Measurements from ENCODE around the gene LTN1.

The LTN1 gene

GRCh38 chr21:28884976-28885852, 107.5 kb downstream of the LTN1 start:
- H3K4me2 ChIP-seq (ENCODE audit: low read depth, low read length, poor library complexity, severe bottlenecking) = peak overlapping the region; percentile 90
- no peaks in the 10 kb centered on the region for H3K9me2 ChIP-seq (replicated peaks; ENCODE audit: insufficient read depth, low read length)
- no peaks in the 10 kb centered on the region for H4K20me1 ChIP-seq (ENCODE audit: low read depth, low read length)
- H3K79me2 ChIP-seq (ENCODE audit: insufficient read depth, low read length) = no peaks in the 10 kb centered on the region; the same call in 1 of the 2 replicates
- TF ChIP-seq CTCF (IDR thresholded peaks at IDR 0.05; ENCODE audit: insufficient read depth, low read length, poor library complexity, severe bottlenecking) (no peak), EZH2phosphoT487 (conservative IDR thresholded peaks at IDR 0.05; ENCODE audit: low read length) (no peak)
- peak overlapping the region; percentile 74 for H3K4me3 ChIP-seq (ENCODE audit: insufficient read depth, low read length, poor library complexity, severe bottlenecking)
- H3K27ac ChIP-seq (ENCODE audit: low read depth, low read length) = peak overlapping the region; percentile 89
- H3K36me3 ChIP-seq (ENCODE audit: low read length) = peaks cover 11% of the 10 kb centered on the region
- no peaks in the 10 kb centered on the region for H3K9me3 ChIP-seq (ENCODE audit: insufficient read depth, low read length)
- peak overlapping the region; percentile 89 for H2AFZ ChIP-seq (ENCODE audit: low read depth, low read length, severe bottlenecking)
- peak overlapping the region; percentile 68 for H3K9ac ChIP-seq (ENCODE audit: low read length)
- peaks cover 14% of the 10 kb centered on the region; the same call in 1 of the 2 replicates for H3F3A ChIP-seq (ENCODE audit: insufficient read depth)
- no peaks in the 10 kb centered on the region for H3K27me3 ChIP-seq (ENCODE audit: low read length)

- Histone ChIP-seq H4K20me1 (ENCODE audit: low read depth, low read length) (no peaks in the 10 kb centered on the region), H3K27me3 (ENCODE audit: low read length) (no peaks in the 10 kb centered on the region), H3K79me2 (ENCODE audit: insufficient read depth, low read length) (no peaks in the 10 kb centered on the region; the same call in 1 of the 2 replicates), H2AFZ (ENCODE audit: low read depth, low read length, severe bottlenecking) (peak overlapping the region; percentile 89), H3F3A (ENCODE audit: insufficient read depth) (peaks cover 14% of the 10 kb centered on the region; the same call in 1 of the 2 replicates), H3K9ac (ENCODE audit: low read length) (peak overlapping the region; percentile 68), H3K36me3 (ENCODE audit: low read length) (peaks cover 18% of the 10 kb centered on the region), H3K9me2 (replicated peaks; ENCODE audit: insufficient read depth, low read length) (no peaks in the 10 kb centered on the region), H3K9me3 (ENCODE audit: insufficient read depth, low read length) (no peaks in the 10 kb centered on the region), H3K27ac (ENCODE audit: low read depth, low read length) (peak overlapping the region; percentile 89), H3K4me2 (ENCODE audit: low read depth, low read length, poor library complexity, severe bottlenecking) (peak overlapping the region; percentile 90), H3K4me3 (ENCODE audit: insufficient read depth, low read length, poor library complexity, severe bottlenecking) (peak overlapping the region; percentile 74)
- TF ChIP-seq EZH2phosphoT487 (conservative IDR thresholded peaks at IDR 0.05; ENCODE audit: low read length) (no peak), CTCF (IDR thresholded peaks at IDR 0.05; ENCODE audit: insufficient read depth, low read length, poor library complexity, severe bottlenecking) (no peak)
Measured at GRCh38 chr21:28884481-28884880, 108.2 kb downstream of the LTN1 start.

- H3K4me2 ChIP-seq (ENCODE audit: low read depth, low read length, poor library complexity, severe bottlenecking) = peak overlapping the region; percentile 90
- H3K9me2 ChIP-seq (replicated peaks; ENCODE audit: insufficient read depth, low read length) = no peaks in the 10 kb centered on the region
- H2AFZ ChIP-seq (ENCODE audit: low read depth, low read length, severe bottlenecking) = peak overlapping the region; percentile 89
- no peaks in the 10 kb centered on the region for H3K27me3 ChIP-seq (ENCODE audit: low read length)
- no peaks in the 10 kb centered on the region for H3K9me3 ChIP-seq (ENCODE audit: insufficient read depth, low read length)
- H3K79me2 ChIP-seq (ENCODE audit: insufficient read depth, low read length) = no peaks in the 10 kb centered on the region; the same call in 1 of the 2 replicates
- TF ChIP-seq EZH2phosphoT487 (conservative IDR thresholded peaks at IDR 0.05; ENCODE audit: low read length) (no peak), CTCF (IDR thresholded peaks at IDR 0.05; ENCODE audit: insufficient read depth, low read length, poor library complexity, severe bottlenecking) (no peak)
- H4K20me1 ChIP-seq (ENCODE audit: low read depth, low read length) = no peaks in the 10 kb centered on the region
- H3F3A ChIP-seq (ENCODE audit: insufficient read depth) = peaks cover 14% of the 10 kb centered on the region; the same call in 1 of the 2 replicates
- H3K36me3 ChIP-seq (ENCODE audit: low read length) = peaks cover 18% of the 10 kb centered on the region
- H3K27ac ChIP-seq (ENCODE audit: low read depth, low read length) = peak overlapping the region; percentile 89
- H3K9ac ChIP-seq (ENCODE audit: low read length) = peak overlapping the region; percentile 68
- H3K4me3 ChIP-seq (ENCODE audit: insufficient read depth, low read length, poor library complexity, severe bottlenecking) = peak overlapping the region; percentile 74
Measured at GRCh38 chr21:28883931-28884330, 108.7 kb downstream of the LTN1 start.

All from SU-DHL-6 (cell line).